Lower leg skin (tissue), 3 donors: ENCODE results near the gene MFSD6.

ENCODE experiments used
- POLR2A ChIP-seq, 2 donors: fragments of 450-650 bp; IDR thresholded peaks; one replicate each; pipeline ENCODE4 v1.6.1; 2016 to 2017; ENCODE audit warnings: antibody characterized with exemption in 2 of 2, mild to moderate bottlenecking in 1 of 2, moderate library complexity in 1 of 2
- TF ChIP-seq, protein P1 (sequence below), 3 donors: fragments of 450-650 bp; IDR thresholded peaks; one replicate each; pipeline ENCODE4 v1.5.1; 2016; ENCODE audit warnings: antibody characterized with exemption in 3 of 3, mild to moderate bottlenecking in 3 of 3, moderate library complexity in 2 of 3

DNA sequence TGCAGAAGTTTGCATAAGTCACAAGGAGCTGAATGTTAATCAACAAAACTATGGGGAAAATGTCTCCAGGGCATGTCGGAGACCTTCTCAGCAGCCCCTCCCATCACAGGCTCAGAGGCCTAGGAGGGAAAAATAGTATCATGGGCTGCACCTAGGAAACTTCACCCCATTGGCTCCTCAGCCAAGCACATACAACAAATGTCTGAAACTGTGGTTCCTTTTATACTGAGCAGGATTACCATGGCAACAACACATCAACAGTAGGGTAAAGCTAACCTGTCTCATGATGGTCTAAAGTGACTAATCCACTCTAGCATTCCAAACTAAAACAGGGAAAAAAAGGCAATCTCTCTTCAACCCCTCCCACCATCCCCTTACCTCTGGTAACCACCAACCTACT is 129.6 kb downstream of the MFSD6 start:
- TF ChIP-seq, protein P1, sequence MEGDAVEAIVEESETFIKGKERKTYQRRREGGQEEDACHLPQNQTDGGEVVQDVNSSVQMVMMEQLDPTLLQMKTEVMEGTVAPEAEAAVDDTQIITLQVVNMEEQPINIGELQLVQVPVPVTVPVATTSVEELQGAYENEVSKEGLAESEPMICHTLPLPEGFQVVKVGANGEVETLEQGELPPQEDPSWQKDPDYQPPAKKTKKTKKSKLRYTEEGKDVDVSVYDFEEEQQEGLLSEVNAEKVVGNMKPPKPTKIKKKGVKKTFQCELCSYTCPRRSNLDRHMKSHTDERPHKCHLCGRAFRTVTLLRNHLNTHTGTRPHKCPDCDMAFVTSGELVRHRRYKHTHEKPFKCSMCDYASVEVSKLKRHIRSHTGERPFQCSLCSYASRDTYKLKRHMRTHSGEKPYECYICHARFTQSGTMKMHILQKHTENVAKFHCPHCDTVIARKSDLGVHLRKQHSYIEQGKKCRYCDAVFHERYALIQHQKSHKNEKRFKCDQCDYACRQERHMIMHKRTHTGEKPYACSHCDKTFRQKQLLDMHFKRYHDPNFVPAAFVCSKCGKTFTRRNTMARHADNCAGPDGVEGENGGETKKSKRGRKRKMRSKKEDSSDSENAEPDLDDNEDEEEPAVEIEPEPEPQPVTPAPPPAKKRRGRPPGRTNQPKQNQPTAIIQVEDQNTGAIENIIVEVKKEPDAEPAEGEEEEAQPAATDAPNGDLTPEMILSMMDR (IDR thresholded peaks at IDR 0.05), result no peak
- TF ChIP-seq POLR2A (IDR thresholded peaks at IDR 0.05), result no peak
